HCT116 (cell line): Measurements from ENCODE around the gene USP48. TPM values are rescaled to one million over a fixed set of nuclear protein-coding genes. Genes with fewer than 3 reads are reported as not detected.

Experiments used
- ATAC-seq: fragments of 200-7000 bp; cut with Tn5 transposase; 2 replicates; pipeline ENCODE4 v1.9.1; 2020; ENCODE audit warnings: mild to moderate bottlenecking, moderate library complexity
- BruUV-seq: library from RNA; stranded (reverse); fragments of 400-500 nt; replicated peaks from 2 replicates; lab custom pipeline; 2021; lab: Mats Ljungman, UMichigan
- CTCF ChIA-PET: fragments of 300-600 bp; sonication (Branson Sonifier 250); formaldehyde crosslinking; loops from one replicate; lab custom pipeline; 2021; ENCODE audit warnings: antibody characterized with exemption; lab: Charles Lee
- POLR2A ChIA-PET: fragments of 300-600, 350-600 bp; sonication (Branson Sonifier 250); formaldehyde crosslinking; loops from one replicate; lab custom pipeline; 2021; ENCODE audit warnings: antibody characterized with exemption; lab: Charles Lee
- RAD21 ChIA-PET, 2 experiments: fragments of 300-600 bp; sonication (Branson Sonifier 250); formaldehyde crosslinking; loops; one replicate each; lab custom pipeline; 2023; ENCODE audit warnings: low total read pairs in 2 of 2; ENCODE audit not compliant: uncharacterized antibody in 2 of 2, unreplicated experiment in 2 of 2, low non-redundant PET in 1 of 2; lab: Charles Lee
- DNase-seq: peaks from one replicate; pipeline ENCODE4 v3.0.0-alpha.2; 2010; ENCODE audit warnings: low read depth, low spot score
- H2AFZ ChIP-seq: fragments of 200-600 bp; shearing (Covaris generic), sonication (generic); 2 replicates; pipeline ENCODE4 v1.6.1; 2017; ENCODE audit warnings: low read depth, mixed run types, mixed read lengths, antibody characterized with exemption, low read length; ENCODE audit not compliant: poor library complexity, severe bottlenecking
- H3K27ac ChIP-seq: 2 replicates; pipeline ENCODE4 v1.5.1; 2012; ENCODE audit warnings: low read depth, low read length
- H3K27me3 ChIP-seq: fragments of 200-600 bp; sonication (generic); 2 replicates; pipeline ENCODE4 v1.6.1; 2016; ENCODE audit warnings: mixed run types, low read length, mixed read lengths; ENCODE audit not compliant: insufficient read depth
- H3K36me3 ChIP-seq, 2 experiments: fragments of 200-500 bp in 1 of 2; fragments of 200-600 bp in 1 of 2; sonication (Bioruptor generic) in 1 of 2; sonication (generic) in 1 of 2; 2 replicates each; pipeline versions ENCODE4 v1.5.1 to v1.6.1; 2014 to 2016; ENCODE audit warnings: low read length in 2 of 2, inconsistent platforms in 1 of 2, mixed read lengths in 1 of 2, mixed run types in 1 of 2; ENCODE audit not compliant: insufficient read depth in 2 of 2, control insufficient read depth in 1 of 2
- H3K4me1 ChIP-seq, 2 experiments: fragments of 200-600 bp in 1 of 2; sonication (generic) in 1 of 2; 2 replicates each; pipeline versions ENCODE4 v1.5.1 to v1.6.1; 2012 to 2017; ENCODE audit warnings: low read length in 2 of 2, inconsistent platforms in 1 of 2, mild to moderate bottlenecking in 1 of 2, mixed read lengths in 1 of 2, mixed run types in 1 of 2, moderate library complexity in 1 of 2; ENCODE audit not compliant: insufficient read depth in 2 of 2, control insufficient read depth in 1 of 2
- H3K4me2 ChIP-seq: fragments of 200-600 bp; sonication (generic); 2 replicates; pipeline ENCODE4 v1.6.1; 2017; ENCODE audit warnings: mixed run types, low read length, mixed read lengths
- H3K4me3 ChIP-seq, 2 experiments: fragments of 200-600 bp in 1 of 2; sonication (generic) in 1 of 2; replicated peaks in 1 of 2; 2 replicates each; pipeline ENCODE4 v1.5.1; 2011 to 2016; ENCODE audit warnings: low read length in 2 of 2, control low read depth in 1 of 2, low read depth in 1 of 2, mild to moderate bottlenecking in 1 of 2, mixed read lengths in 1 of 2, mixed run types in 1 of 2
- H3K79me2 ChIP-seq: fragments of 200-600 bp; sonication (generic); 2 replicates; pipeline ENCODE4 v1.6.1; 2017; ENCODE audit warnings: mild to moderate bottlenecking, mixed run types, low read length, moderate library complexity, mixed read lengths; ENCODE audit not compliant: insufficient read depth
- H3K9ac ChIP-seq: fragments of 200-600 bp; sonication (generic); 2 replicates; pipeline ENCODE4 v1.6.1; 2016; ENCODE audit warnings: low read length, mixed read lengths
- H3K9me2 ChIP-seq: fragments of 200-600 bp; sonication (generic), shearing (Covaris generic); 2 replicates; pipeline ENCODE4 v1.6.1; 2017; ENCODE audit warnings: mixed run types, mild to moderate bottlenecking, moderate library complexity; ENCODE audit not compliant: insufficient read depth
- H3K9me3 ChIP-seq, 2 experiments: fragments of 200-500 bp in 1 of 2; fragments of 200-600 bp in 1 of 2; sonication (Bioruptor generic) in 1 of 2; sonication (generic) in 1 of 2; 2 replicates each; pipeline ENCODE4 v1.6.1; 2014 to 2017; ENCODE audit warnings: low read length in 2 of 2, mixed read lengths in 2 of 2, inconsistent platforms in 1 of 2, low read depth in 1 of 2, mild to moderate bottlenecking in 1 of 2, mixed run types in 1 of 2, moderate library complexity in 1 of 2; ENCODE audit not compliant: control insufficient read depth in 1 of 2, insufficient read depth in 1 of 2
- H4K20me1 ChIP-seq: fragments of 200-600 bp; sonication (generic), shearing (Covaris generic); 2 replicates; pipeline ENCODE4 v1.6.1; 2017; ENCODE audit warnings: mixed run types, mild to moderate bottlenecking, moderate library complexity; ENCODE audit not compliant: insufficient read depth
- CBX3 ChIP-seq: IDR thresholded peaks from 2 replicates; pipeline ENCODE4 v1.6.1; 2012; ENCODE audit warnings: low read depth
- EGR1 ChIP-seq: IDR thresholded peaks from 2 replicates; pipeline ENCODE4 v1.6.1; 2012; ENCODE audit warnings: low read depth
- ELF1 ChIP-seq: IDR thresholded peaks from 2 replicates; pipeline ENCODE4 v1.6.1; 2012; ENCODE audit warnings: low read depth, borderline replicate concordance
- EZH2 ChIP-seq: fragments of 200-600 bp; sonication (generic); IDR thresholded peaks from 2 replicates; pipeline ENCODE4 v1.6.1; 2017; ENCODE audit warnings: antibody characterized with exemption, mixed run types
- EZH2phosphoT487 ChIP-seq: fragments of 200-600 bp; IDR thresholded peaks from 2 replicates; pipeline ENCODE4 v1.6.1; 2018; ENCODE audit warnings: antibody characterized with exemption, borderline replicate concordance
- JUND ChIP-seq: IDR thresholded peaks from 2 replicates; pipeline ENCODE4 v1.6.1; 2012
- MAX ChIP-seq: IDR thresholded peaks from 2 replicates; pipeline ENCODE4 v1.6.1; 2012
- RAD21 ChIP-seq: IDR thresholded peaks from 2 replicates; pipeline ENCODE4 v1.6.1; 2012; ENCODE audit warnings: low read depth, mild to moderate bottlenecking
- intact Hi-C: fragments of 100-400 bp; cut with micrococcal nuclease; formaldehyde crosslinking; loops from 2 replicates; pipeline ENCODE4 v1.10.0; 2022
- total RNA-seq: library from RNA; stranded (reverse); gene quantifications from one replicate; pipeline ENCODE4 v1.2.1, GENCODE V29; 2021; ENCODE audit not compliant: unreplicated experiment
- TF ChIP-seq, protein P1 (sequence below): IDR thresholded peaks from 2 replicates; pipeline ENCODE4 v1.6.1; 2012; ENCODE audit warnings: low read depth
- TF ChIP-seq, protein P2 (sequence below): IDR thresholded peaks from 2 replicates; pipeline ENCODE4 v1.6.1; 2011; ENCODE audit warnings: mild to moderate bottlenecking, low read length, moderate library complexity; ENCODE audit not compliant: insufficient replicate concordance; ENCODE audit errors: extremely low read depth
- TF ChIP-seq, protein P3 (sequence below), 3 experiments: fragments of 200-600 bp in 1 of 3; sonication (generic) in 1 of 3; IDR thresholded peaks in 2 of 3; conservative IDR thresholded peaks in 1 of 3; 2 replicates each; pipeline ENCODE4 v1.5.1; 2012 to 2017; ENCODE audit warnings: low read depth in 2 of 3, low read length in 2 of 3, antibody characterized with exemption in 1 of 3, borderline replicate concordance in 1 of 3, control low read depth in 1 of 3, mild to moderate bottlenecking in 1 of 3, mixed read lengths in 1 of 3, mixed run types in 1 of 3, moderate library complexity in 1 of 3; ENCODE audit not compliant: insufficient read depth in 1 of 3

The USP48 gene
- total RNA-seq, 1 experiment from 2014 or later: 54.8 TPM

GRCh38 chr1:21670956-21671902 is 111.7 kb downstream of the USP48 start:
- Histone ChIP-seq H3K27me3 (no peaks in the 10 kb centered on the region), H3K9me3 (no peaks in the 10 kb centered on the region), H3K9me2 (no peaks in the 10 kb centered on the region), H3K79me2 (no peaks in the 10 kb centered on the region), H3K4me1 (peaks cover 0 to 14% of the 10 kb centered on the region in 2 experiments; a peak in 3 of 4 replicates), H2AFZ (no peak overlapping the region), H3K4me2 (peak overlapping the region; percentile 7; the same call in 1 of the 2 replicates), H4K20me1 (no peaks in the 10 kb centered on the region), H3K4me3 (no peak overlapping the region), H3K9ac (no peak overlapping the region), H3K36me3 (no peaks in the 10 kb centered on the region), H3K27ac (no peak overlapping the region)
- DNase-seq (no peak), ATAC-seq (peak; percentile 16; the same call in 1 of the 2 replicates)
- BruUV-seq: no TSS peak
- ChIA-PET RAD21 (no interaction called here), POLR2A (no interaction called here), CTCF (interaction anchor here (0.7 kb wide), 1 partner anchor 10 kb away, joined by 3 read pairs; no protein-coding TSS in a partner anchor)
- intact Hi-C loops: no loop called here
- no peak for TF ChIP-seq EGR1
- no peak for TF ChIP-seq CBX3
- TF ChIP-seq, protein P1, sequence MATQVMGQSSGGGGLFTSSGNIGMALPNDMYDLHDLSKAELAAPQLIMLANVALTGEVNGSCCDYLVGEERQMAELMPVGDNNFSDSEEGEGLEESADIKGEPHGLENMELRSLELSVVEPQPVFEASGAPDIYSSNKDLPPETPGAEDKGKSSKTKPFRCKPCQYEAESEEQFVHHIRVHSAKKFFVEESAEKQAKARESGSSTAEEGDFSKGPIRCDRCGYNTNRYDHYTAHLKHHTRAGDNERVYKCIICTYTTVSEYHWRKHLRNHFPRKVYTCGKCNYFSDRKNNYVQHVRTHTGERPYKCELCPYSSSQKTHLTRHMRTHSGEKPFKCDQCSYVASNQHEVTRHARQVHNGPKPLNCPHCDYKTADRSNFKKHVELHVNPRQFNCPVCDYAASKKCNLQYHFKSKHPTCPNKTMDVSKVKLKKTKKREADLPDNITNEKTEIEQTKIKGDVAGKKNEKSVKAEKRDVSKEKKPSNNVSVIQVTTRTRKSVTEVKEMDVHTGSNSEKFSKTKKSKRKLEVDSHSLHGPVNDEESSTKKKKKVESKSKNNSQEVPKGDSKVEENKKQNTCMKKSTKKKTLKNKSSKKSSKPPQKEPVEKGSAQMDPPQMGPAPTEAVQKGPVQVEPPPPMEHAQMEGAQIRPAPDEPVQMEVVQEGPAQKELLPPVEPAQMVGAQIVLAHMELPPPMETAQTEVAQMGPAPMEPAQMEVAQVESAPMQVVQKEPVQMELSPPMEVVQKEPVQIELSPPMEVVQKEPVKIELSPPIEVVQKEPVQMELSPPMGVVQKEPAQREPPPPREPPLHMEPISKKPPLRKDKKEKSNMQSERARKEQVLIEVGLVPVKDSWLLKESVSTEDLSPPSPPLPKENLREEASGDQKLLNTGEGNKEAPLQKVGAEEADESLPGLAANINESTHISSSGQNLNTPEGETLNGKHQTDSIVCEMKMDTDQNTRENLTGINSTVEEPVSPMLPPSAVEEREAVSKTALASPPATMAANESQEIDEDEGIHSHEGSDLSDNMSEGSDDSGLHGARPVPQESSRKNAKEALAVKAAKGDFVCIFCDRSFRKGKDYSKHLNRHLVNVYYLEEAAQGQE: no peak
- no peak for TF ChIP-seq ELF1
- TF ChIP-seq, protein P2, sequence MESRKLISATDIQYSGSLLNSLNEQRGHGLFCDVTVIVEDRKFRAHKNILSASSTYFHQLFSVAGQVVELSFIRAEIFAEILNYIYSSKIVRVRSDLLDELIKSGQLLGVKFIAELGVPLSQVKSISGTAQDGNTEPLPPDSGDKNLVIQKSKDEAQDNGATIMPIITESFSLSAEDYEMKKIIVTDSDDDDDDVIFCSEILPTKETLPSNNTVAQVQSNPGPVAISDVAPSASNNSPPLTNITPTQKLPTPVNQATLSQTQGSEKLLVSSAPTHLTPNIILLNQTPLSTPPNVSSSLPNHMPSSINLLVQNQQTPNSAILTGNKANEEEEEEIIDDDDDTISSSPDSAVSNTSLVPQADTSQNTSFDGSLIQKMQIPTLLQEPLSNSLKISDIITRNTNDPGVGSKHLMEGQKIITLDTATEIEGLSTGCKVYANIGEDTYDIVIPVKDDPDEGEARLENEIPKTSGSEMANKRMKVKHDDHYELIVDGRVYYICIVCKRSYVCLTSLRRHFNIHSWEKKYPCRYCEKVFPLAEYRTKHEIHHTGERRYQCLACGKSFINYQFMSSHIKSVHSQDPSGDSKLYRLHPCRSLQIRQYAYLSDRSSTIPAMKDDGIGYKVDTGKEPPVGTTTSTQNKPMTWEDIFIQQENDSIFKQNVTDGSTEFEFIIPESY: no peak
- no peak for TF ChIP-seq JUND
- no peak for TF ChIP-seq MAX
- no peak for TF ChIP-seq EZH2phosphoT487
- TF ChIP-seq EZH2: no peak
- no peak for TF ChIP-seq RAD21
- TF ChIP-seq, protein P3, sequence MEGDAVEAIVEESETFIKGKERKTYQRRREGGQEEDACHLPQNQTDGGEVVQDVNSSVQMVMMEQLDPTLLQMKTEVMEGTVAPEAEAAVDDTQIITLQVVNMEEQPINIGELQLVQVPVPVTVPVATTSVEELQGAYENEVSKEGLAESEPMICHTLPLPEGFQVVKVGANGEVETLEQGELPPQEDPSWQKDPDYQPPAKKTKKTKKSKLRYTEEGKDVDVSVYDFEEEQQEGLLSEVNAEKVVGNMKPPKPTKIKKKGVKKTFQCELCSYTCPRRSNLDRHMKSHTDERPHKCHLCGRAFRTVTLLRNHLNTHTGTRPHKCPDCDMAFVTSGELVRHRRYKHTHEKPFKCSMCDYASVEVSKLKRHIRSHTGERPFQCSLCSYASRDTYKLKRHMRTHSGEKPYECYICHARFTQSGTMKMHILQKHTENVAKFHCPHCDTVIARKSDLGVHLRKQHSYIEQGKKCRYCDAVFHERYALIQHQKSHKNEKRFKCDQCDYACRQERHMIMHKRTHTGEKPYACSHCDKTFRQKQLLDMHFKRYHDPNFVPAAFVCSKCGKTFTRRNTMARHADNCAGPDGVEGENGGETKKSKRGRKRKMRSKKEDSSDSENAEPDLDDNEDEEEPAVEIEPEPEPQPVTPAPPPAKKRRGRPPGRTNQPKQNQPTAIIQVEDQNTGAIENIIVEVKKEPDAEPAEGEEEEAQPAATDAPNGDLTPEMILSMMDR (IDR thresholded peaks at IDR 0.05 in 2 of 3, conservative IDR thresholded peaks at IDR 0.05 in 1 of 3; ENCODE audit: borderline replicate concordance in 1 of 3, insufficient read depth in 1 of 3, low read depth in 2 of 3, low read length in 2 of 3): no peak
